ENCODE results near the gene DNAAF3. TPM values are rescaled to one million over a fixed set of nuclear protein-coding genes. Genes with fewer than 3 reads are reported as not detected.
"Not testable (repeated sequence)": the region's sequence is repeated elsewhere in the genome, so short reads cannot be mapped to it uniquely, and the experiment has no call there.

Gene DNAAF3
- total RNA-seq, 1 donor from 2014 or later = 9.1 TPM

DNA sequence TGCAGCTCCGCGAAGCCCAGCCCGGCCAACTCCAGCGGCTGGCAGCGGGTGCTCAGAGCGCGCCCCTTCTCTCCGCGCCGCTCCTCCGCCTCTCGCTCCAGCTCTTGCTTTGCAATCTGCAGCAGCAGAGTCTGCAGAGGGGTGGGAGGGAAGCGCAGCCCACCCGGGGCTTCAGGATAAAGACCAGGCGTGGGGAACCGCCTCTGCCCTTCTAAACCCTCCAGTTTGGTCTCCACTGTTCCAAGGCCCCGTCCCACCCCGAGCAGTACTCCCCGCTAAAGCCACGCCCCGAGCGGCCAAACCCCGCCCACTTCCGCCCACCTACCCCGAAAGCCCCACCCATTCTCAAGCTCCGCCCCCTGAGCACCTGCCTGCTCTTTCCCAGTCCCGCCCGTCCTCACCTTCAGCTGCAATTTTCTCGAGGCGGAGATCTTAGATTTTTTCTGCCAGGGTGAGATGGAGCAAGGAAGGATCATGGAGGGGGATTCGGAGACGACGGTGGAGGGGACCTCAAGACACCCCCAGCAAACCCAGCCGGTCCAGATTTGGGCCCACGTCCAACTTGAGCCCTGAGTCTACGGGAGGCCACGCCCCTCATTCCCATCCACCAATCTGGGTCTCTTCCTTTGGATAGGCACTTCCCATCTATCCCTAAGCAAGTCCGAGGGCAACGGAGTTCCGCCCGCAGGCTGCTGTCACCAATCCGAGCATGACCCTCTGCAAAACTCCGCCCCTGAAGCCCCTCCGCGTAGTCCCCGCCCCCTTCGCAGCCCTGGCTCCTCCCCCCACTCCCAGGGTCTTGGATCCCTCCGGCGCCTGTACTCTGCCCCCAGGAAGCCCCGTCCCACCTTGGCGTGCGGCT, 10.0 kb downstream of the DNAAF3 start:
- Histone ChIP-seq H2AFZ (replicated peaks) (peak overlapping the region; percentile 86), H3K27me3 (peaks cover 26% of the 10 kb centered on the region), H3K4me1 (peaks cover 6% of the 10 kb centered on the region), H4K20me1 (ENCODE audit: low read depth) (no peaks in the 10 kb centered on the region), H3K9me3 (ENCODE audit: low read depth) (no peaks in the 10 kb centered on the region), H3K4me2 (peak overlapping the region; percentile 84), H3K27ac (no peak overlapping the region), H3K36me3 (no peaks in the 10 kb centered on the region), H3K9ac (no peak overlapping the region), H3K4me3 (peak overlapping the region; percentile 63), H3K79me2 (ENCODE audit: low read depth) (no peaks in the 10 kb centered on the region), H3F3A (ENCODE audit: low read depth) (peaks cover 25% of the 10 kb centered on the region)
- TF ChIP-seq, protein P1, sequence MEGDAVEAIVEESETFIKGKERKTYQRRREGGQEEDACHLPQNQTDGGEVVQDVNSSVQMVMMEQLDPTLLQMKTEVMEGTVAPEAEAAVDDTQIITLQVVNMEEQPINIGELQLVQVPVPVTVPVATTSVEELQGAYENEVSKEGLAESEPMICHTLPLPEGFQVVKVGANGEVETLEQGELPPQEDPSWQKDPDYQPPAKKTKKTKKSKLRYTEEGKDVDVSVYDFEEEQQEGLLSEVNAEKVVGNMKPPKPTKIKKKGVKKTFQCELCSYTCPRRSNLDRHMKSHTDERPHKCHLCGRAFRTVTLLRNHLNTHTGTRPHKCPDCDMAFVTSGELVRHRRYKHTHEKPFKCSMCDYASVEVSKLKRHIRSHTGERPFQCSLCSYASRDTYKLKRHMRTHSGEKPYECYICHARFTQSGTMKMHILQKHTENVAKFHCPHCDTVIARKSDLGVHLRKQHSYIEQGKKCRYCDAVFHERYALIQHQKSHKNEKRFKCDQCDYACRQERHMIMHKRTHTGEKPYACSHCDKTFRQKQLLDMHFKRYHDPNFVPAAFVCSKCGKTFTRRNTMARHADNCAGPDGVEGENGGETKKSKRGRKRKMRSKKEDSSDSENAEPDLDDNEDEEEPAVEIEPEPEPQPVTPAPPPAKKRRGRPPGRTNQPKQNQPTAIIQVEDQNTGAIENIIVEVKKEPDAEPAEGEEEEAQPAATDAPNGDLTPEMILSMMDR (IDR thresholded peaks at IDR 0.05) = no peak
- TF ChIP-seq EZH2 (IDR thresholded peaks at IDR 0.05) (no peak), EZH2phosphoT487 (IDR thresholded peaks at IDR 0.05) (no peak)
- peaks cover 2% of the 10 kb centered on the region for H3K36me3 Mint-ChIP-seq
- peak overlapping the region; percentile 84 for H3K4me3 Mint-ChIP-seq
- H3K9me3 Mint-ChIP-seq = peaks cover 2% of the 10 kb centered on the region
- DNase-seq (ENCODE audit: low spot score) = peak; percentile 97
- peaks cover 17% of the 10 kb centered on the region for H3K27me3 Mint-ChIP-seq (ENCODE audit: insufficient read depth, low read depth)
- peaks cover 16% of the 10 kb centered on the region for H3K4me1 Mint-ChIP-seq
- H3K27ac Mint-ChIP-seq = no peak overlapping the region

- Mint-ChIP-seq H3K4me3 (peak overlapping the region; percentile 84), H3K27me3 (ENCODE audit: insufficient read depth, low read depth) (peaks cover 19% of the 10 kb centered on the region), H3K4me1 (peaks cover 16% of the 10 kb centered on the region)
- H2AFZ ChIP-seq (replicated peaks) = peak overlapping the region; percentile 61
- H3K4me3 ChIP-seq = peak overlapping the region; percentile 63
- H3F3A ChIP-seq (ENCODE audit: low read depth) = peaks cover 26% of the 10 kb centered on the region
- H3K9ac ChIP-seq; DNase-seq (ENCODE audit: low spot score); H3K36me3 ChIP-seq; H3K27ac Mint-ChIP-seq; H3K79me2 ChIP-seq (ENCODE audit: low read depth); H4K20me1 ChIP-seq (ENCODE audit: low read depth); H3K36me3 Mint-ChIP-seq; H3K9me3 ChIP-seq (ENCODE audit: low read depth); H3K9me3 Mint-ChIP-seq; H3K27ac ChIP-seq; H3K4me1 ChIP-seq: not testable (repeated sequence)
- peak overlapping the region; percentile 84 for H3K4me2 ChIP-seq
- peaks cover 20% of the 10 kb centered on the region for H3K27me3 ChIP-seq
These were observed 10.6 kb downstream of the DNAAF3 start for GRCh38 chr19:55155784-55156183.

DNA sequence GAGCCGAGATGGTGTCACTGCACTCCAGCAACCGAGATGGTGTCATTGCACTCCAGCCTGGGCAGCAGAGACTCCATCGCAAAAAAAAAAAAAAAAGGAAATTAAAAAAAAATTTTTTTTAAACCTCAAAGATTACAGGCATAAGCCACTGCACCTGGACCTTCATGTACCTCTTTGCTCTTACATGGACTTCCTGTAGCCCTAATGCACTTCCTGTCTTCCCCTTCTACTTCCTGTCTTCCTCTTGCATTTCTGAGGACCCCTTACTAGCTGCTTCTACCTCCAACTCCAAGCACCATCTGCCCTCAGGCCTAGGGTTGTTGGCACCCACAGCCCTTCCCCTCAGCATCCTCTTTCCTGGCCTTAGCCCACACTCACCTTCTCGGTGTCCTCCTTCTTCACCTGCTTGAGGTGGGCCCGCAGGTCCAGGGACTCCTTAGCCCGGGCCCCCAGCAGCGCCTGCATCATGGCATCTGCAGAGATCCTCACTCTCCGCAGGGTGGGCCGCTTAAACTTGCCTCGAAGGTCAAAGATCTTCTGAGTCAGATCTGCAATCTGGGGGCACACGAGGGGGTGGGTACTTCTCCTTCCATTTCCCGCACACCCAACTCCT, 12.7 kb downstream of the DNAAF3 start:
- H3K27ac ChIP-seq = no peak overlapping the region
- Mint-ChIP-seq H3K4me3 (no peak overlapping the region), H3K27me3 (ENCODE audit: insufficient read depth, low read depth) (peaks cover 29% of the 10 kb centered on the region), H3K27ac (no peak overlapping the region), H3K36me3 (peaks cover 2% of the 10 kb centered on the region), H3K9me3 (peaks cover 2% of the 10 kb centered on the region), H3K4me1 (peaks cover 17% of the 10 kb centered on the region)
- no peak overlapping the region for H2AFZ ChIP-seq (replicated peaks)
- H3K4me3 ChIP-seq = no peak overlapping the region
- H3K9ac ChIP-seq = no peak overlapping the region
- no peak for DNase-seq (ENCODE audit: low spot score)
- H3K4me1 ChIP-seq = peaks cover 13% of the 10 kb centered on the region
- no peak overlapping the region for H3K4me2 ChIP-seq
- no peaks in the 10 kb centered on the region for H3K36me3 ChIP-seq
- H3K9me3 ChIP-seq (ENCODE audit: low read depth) = no peaks in the 10 kb centered on the region
- H3F3A ChIP-seq (ENCODE audit: low read depth) = peaks cover 36% of the 10 kb centered on the region
- H3K79me2 ChIP-seq (ENCODE audit: low read depth) = no peaks in the 10 kb centered on the region
- TF ChIP-seq EZH2phosphoT487 (IDR thresholded peaks at IDR 0.05) (no peak), EZH2 (IDR thresholded peaks at IDR 0.05) (no peak)
- TF ChIP-seq, protein P1 (IDR thresholded peaks at IDR 0.05) = no peak
- peaks cover 10% of the 10 kb centered on the region for H3K27me3 ChIP-seq
- no peaks in the 10 kb centered on the region for H4K20me1 ChIP-seq (ENCODE audit: low read depth)

DNA sequence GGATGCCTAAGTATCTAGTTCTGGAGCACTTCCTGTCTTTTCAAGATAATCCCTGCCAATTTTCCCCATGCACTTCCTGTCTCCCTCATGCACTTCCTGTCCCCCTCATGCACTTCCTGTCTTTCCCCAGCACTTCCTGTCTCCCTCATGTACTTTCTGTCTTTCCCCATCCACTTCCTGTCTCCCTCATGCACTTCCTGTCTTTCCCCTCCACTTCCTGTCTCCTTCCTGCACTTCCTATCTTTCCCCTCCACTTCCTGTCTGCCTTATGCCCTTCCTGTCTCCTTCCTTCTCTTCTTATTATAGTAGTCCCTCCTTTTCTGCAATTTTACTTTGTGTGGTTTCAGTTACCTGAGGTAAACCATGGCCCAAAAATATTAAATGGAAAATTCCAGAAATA, 14.4 kb downstream of the DNAAF3 start:
- Histone ChIP-seq H3K27me3 (peaks cover 2% of the 10 kb centered on the region), H3K4me1 (peaks cover 23% of the 10 kb centered on the region), H3K79me2 (ENCODE audit: low read depth) (no peaks in the 10 kb centered on the region), H3K9me3 (ENCODE audit: low read depth) (no peaks in the 10 kb centered on the region), H3F3A (ENCODE audit: low read depth) (peaks cover 48% of the 10 kb centered on the region), H3K9ac (no peak overlapping the region), H3K36me3 (no peaks in the 10 kb centered on the region), H3K4me3 (no peak overlapping the region), H3K27ac (no peak overlapping the region), H3K4me2 (no peak overlapping the region), H2AFZ (replicated peaks) (no peak overlapping the region), H4K20me1 (ENCODE audit: low read depth) (no peaks in the 10 kb centered on the region)
- no peak for DNase-seq (ENCODE audit: low spot score)
- Mint-ChIP-seq H3K4me1 (peaks cover 23% of the 10 kb centered on the region), H3K27me3 (ENCODE audit: insufficient read depth, low read depth) (peaks cover 37% of the 10 kb centered on the region), H3K4me3 (peak overlapping the region; percentile 15), H3K27ac (no peak overlapping the region), H3K9me3 (peaks cover 2% of the 10 kb centered on the region), H3K36me3 (peaks cover 2% of the 10 kb centered on the region)
- TF ChIP-seq EZH2 (IDR thresholded peaks at IDR 0.05) = no peak
- TF ChIP-seq EZH2phosphoT487 (IDR thresholded peaks at IDR 0.05) = no peak
- TF ChIP-seq, protein P1 (IDR thresholded peaks at IDR 0.05) = no peak

All from neural progenitor cell (in vitro differentiated cells).